NCI-H510A treated with DMSO at 0.1 percent for 48 hours (cell line): ENCODE results near the gene RERE.

ENCODE experiments used
- DNase-seq: peaks from one replicate; lab custom pipeline; 2025; lab: John Stamatoyannopoulos, UW

RERE gene

GRCh38 chr1:8817412-8818324 is at the start of gene RERE:
RERE (minus strand) TSS chr1:8817640.
- peak; percentile 99 for DNase-seq

- DNase-seq: no peak
Observed at GRCh38 chr1:8866792-8867415, 49.5 kb upstream of the RERE start.

- no peak for DNase-seq
Observed at GRCh38 chr1:8866173-8866791, 48.8 kb upstream of the RERE start.

GRCh38 chr1:8864713-8865344 is 47.4 kb upstream of the RERE start:
- DNase-seq: no peak

- no peak for DNase-seq
Observed at GRCh38 chr1:8863794-8864233, 46.4 kb upstream of the RERE start.

- DNase-seq: no peak
Observed at GRCh38 chr1:8863138-8863537, 45.7 kb upstream of the RERE start.

GRCh38 chr1:8862528-8862927 is 45.1 kb upstream of the RERE start:
- DNase-seq: peak; percentile 39

- no peak for DNase-seq
Observed at GRCh38 chr1:8860738-8861516, 43.5 kb upstream of the RERE start.

- DNase-seq: peak; percentile 94
Observed at GRCh38 chr1:8858888-8859706, 41.7 kb upstream of the RERE start.

GRCh38 chr1:8858112-8858668 is 40.8 kb upstream of the RERE start:
- no peak for DNase-seq

GRCh38 chr1:8856689-8857412 is 39.4 kb upstream of the RERE start:
- no peak for DNase-seq

- no peak for DNase-seq
Observed at GRCh38 chr1:8854240-8854639, 36.8 kb upstream of the RERE start.

- DNase-seq: no peak
Observed at GRCh38 chr1:8851060-8851459, 33.6 kb upstream of the RERE start.

- DNase-seq: peak; percentile 100
Observed at GRCh38 chr1:8848663-8849386, 31.4 kb upstream of the RERE start.

GRCh38 chr1:8847990-8848389 is 30.6 kb upstream of the RERE start:
- DNase-seq: peak; percentile 97

GRCh38 chr1:8846263-8846662 is 28.8 kb upstream of the RERE start:
- no peak for DNase-seq

- no peak for DNase-seq
Observed at GRCh38 chr1:8845104-8846097, 28.0 kb upstream of the RERE start.

GRCh38 chr1:8844501-8845006 is 27.1 kb upstream of the RERE start:
- no peak for DNase-seq
